ENCODE results near the gene ATG12.
"Not testable (repeated sequence)": the region's sequence is repeated elsewhere in the genome, so short reads cannot be mapped to it uniquely, and the experiment has no call there.

The ATG12 gene

DNA sequence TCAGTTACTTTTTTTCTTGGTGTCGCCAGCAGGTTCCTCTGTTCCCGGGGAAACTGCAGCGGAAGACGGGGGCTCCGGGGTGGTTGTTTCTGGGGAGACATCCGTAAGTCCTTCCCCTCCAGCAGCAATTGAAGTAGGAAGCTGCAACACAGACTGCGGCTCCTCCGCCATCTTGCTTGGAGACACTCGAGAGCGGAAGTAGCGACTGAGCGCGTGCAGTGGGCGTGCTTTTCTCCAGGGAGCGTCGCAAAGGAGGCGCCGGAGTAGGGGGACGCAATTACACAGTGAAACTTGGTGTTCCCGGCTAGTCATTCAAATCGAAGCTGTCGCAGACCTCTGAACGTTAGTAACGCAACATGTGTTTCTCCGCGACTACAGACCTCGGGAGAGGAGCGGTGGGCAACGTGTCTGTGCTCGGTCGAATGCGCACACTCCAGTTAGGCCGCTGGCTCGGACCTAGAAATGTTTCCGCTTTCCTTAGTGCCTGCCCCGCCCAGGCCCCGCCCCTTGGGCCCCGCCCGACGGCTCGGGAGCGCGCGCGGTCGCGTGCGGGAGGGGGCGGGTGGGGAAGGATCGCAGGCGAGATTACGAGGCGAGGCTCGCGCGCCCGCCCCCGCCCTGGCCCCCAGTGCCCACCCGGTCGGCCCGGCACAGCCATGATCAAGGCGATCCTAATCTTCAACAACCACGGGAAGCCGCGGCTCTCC lies at the start of gene ATG12, which contains the start of gene AP3S1:
ATG12 (minus strand) TSS at position 184 of the 707 bp plus-strand sequence; CDS start at position 171, 13 bp downstream.
AP3S1 (plus strand) TSS at position 554 of the 707 bp plus-strand sequence; CDS start at position 657, 103 bp downstream.
- peak; percentile 80 to 85 for DNase-seq (ENCODE audit: low read depth in 2 of 2)

DNA sequence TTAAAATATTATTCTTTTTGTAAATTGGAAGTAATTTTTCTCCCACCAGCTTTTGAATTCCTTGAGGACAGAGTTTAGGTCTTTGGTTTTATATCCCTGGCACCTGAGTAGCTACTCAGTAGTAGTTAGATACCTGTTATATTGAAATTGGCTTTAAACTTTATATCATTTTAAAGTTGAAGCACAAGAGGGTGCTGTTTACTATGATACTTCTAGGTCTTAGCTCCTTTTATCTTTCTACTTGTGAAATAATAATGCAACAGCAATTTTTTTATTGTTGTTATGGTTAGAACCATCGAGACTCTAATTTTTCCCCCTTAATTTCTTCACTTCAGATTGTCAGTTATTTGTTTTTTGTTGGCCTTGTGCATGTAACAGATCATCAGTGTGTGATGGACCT lies 46.7 kb upstream of the ATG12 start:
- DNase-seq (ENCODE audit: low read depth in 2 of 2): no peak

- not testable (repeated sequence) for DNase-seq (ENCODE audit: low read depth in 2 of 2)
These were observed 43.8 kb upstream of the ATG12 start for GRCh38 chr5:115885208-115885607.

- no peak for DNase-seq (ENCODE audit: low read depth in 2 of 2)
These were observed 43.3 kb upstream of the ATG12 start for GRCh38 chr5:115884704-115885103.

- DNase-seq (ENCODE audit: low read depth in 2 of 2): not testable (repeated sequence)
These were observed 41.1 kb upstream of the ATG12 start for GRCh38 chr5:115882434-115882833.

GRCh38 chr5:115877342-115877741 lies 36.0 kb upstream of the ATG12 start:
- not testable (repeated sequence) for DNase-seq (ENCODE audit: low read depth in 2 of 2)

DNA sequence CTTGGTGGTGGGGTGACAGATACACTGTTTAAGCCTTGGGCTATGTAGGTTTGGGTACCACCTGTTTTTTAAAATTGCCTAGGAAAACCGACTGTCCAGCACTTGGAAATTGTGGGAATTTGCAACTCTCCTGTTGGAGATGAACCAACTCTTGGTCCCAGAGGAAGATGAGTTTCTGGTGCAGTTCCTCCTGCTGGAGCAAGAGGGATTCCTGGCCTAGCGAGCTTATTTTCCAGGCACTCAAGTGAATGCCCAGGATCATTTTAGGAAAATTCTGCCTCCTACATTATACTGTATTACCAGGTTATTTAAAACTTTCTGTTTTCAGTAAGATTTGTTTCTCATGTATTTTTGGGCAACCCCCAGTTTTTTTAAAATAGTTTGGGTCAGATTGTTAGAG lies 34.1 kb upstream of the ATG12 start:
- DNase-seq (ENCODE audit: low read depth in 2 of 2): no peak

- DNase-seq (ENCODE audit: low read depth in 2 of 2): no peak
These were observed 32.0 kb upstream of the ATG12 start for GRCh38 chr5:115873392-115873791.

- no peak for DNase-seq (ENCODE audit: low read depth in 2 of 2)
These were observed 31.1 kb upstream of the ATG12 start for GRCh38 chr5:115872447-115872846.

GRCh38 chr5:115869256-115869795 lies 28.0 kb upstream of the ATG12 start:
- DNase-seq (ENCODE audit: low read depth in 2 of 2): no peak

- DNase-seq (ENCODE audit: low read depth in 2 of 2): no peak
These were observed 18.0 kb upstream of the ATG12 start for GRCh38 chr5:115859378-115859777.

DNA sequence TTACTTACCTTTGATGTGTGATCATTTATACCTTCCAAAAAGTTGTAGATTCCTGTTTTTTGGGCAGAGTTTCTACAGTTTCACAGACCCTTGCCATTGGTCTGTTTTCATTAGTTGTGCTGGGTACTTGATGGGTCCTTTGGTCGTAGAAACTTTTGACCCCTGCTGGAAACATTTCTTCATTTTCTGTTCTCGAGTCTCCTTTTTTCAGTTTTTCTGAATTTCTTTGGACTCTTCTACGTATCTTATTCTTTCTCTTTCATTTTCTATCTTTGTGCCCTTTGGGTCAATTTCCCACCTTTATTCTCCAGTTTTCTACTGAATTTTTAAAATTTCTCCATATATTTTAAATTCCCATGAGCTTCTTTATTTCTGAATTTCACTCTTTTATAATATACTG lies 17.0 kb upstream of the ATG12 start:
- DNase-seq (ENCODE audit: low read depth in 2 of 2): no peak

GRCh38 chr5:115857626-115858349 lies 16.4 kb upstream of the ATG12 start:
- DNase-seq (ENCODE audit: low read depth in 2 of 2): no peak

- DNase-seq (ENCODE audit: low read depth in 2 of 2): no peak
These were observed 15.7 kb upstream of the ATG12 start for GRCh38 chr5:115857057-115857479.

- DNase-seq (ENCODE audit: low read depth in 2 of 2): no peak
These were observed 14.6 kb upstream of the ATG12 start for GRCh38 chr5:115855959-115856358.

DNA sequence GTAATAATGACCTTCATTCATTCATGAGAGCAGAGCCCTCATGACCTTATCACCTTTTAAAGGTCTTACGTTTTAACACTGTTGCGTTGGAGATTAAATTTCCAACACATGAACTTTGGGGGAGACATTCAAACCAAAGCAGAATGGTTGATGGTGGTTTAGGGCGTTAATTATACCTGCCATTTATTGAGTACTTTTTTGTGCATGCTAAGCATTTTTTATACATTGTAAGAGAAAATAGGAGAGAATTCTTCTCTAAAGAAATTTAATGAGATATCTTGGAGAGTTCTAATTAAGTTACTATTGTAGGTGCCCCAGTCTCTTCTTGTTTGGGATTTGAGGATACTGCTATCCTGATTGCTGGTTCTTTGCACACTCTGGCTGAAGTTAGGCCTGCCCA lies 12.8 kb upstream of the ATG12 start:
- DNase-seq (ENCODE audit: low read depth in 2 of 2): no peak

DNA sequence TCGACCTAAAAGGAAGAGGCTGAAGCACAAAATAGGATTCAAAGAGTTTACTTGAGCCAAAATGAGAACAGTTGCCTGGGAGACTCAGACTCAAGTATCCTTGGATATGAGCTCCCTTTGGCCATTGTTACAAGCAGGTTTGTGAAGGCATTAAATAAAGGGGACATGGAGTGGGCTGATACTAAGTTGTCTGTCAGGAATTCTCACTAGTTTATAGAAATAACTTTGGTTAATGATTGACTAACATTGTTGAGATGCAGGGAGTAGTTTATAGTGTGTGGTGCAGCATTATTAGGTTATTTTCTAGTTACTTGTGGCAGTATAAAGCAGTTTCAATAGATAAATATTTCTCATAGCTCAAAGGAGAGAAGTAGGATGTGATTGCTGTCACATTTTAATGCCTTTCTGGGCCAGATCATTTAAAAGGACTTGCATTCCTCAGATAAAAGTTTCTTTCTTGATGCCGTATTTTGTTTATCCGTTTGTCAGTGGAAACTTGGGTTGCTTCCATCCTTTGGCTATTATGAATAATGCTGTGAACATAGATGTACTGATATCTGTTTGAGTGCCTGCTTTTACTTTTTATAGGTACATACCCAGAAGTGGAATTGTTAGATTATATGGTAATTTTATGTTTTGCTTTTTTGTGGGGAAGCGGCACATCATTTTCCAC lies 9.5 kb upstream of the ATG12 start:
- DNase-seq (ENCODE audit: low read depth in 2 of 2): no peak

- no peak for DNase-seq (ENCODE audit: low read depth in 2 of 2)
These were observed 8.0 kb upstream of the ATG12 start for GRCh38 chr5:115849258-115849798.

GRCh38 chr5:115847290-115847689 lies 5.9 kb upstream of the ATG12 start:
- DNase-seq (ENCODE audit: low read depth in 2 of 2): no peak

- no peak for DNase-seq (ENCODE audit: low read depth in 2 of 2)
These were observed 3.0 kb upstream of the ATG12 start for GRCh38 chr5:115844321-115844817.

DNA sequence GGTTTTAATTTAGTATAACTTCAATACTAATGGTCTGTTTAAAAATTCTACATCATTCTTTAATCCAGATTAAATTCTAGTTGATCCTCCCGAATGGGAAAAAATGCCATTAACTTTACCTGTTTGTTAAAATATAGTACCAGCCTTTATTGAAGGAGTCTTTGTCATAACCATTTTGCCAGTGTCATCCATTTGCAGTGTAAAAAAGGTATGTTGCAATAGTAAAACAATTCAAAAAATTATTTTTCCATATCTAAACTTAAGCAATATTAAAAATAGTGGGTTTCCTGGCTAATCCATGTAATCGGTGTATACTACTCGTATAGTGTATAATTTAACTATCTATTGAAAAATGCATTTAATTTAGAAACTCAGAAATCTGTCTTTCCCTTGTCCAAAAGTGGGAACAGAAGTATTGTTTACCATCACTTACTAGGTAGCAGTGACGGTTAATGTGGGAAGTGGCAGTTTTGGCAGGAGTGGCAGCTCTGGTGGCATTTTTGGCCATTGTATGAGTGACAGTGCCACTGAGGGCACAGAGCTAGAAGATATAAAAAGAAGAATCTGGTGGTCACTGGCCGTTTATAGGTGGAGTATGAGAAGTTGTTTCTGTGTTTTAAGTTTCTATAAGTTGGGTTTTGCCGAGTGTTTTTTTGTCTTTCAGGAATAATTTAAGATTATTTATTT lies 2.2 kb upstream of the ATG12 start:
- no peak for DNase-seq (ENCODE audit: low read depth in 2 of 2)

Data from stimulated activated CD4-positive, alpha-beta T cell treated with anti-CD3 and anti-CD28 coated beads, Interleukin-4, amount 100 ng/mL, for 48 hours (primary cell).